K562 (cell line): Measurements from ENCODE around the gene ORC5. TPM values are rescaled to one million over a fixed set of nuclear protein-coding genes. Genes with fewer than 3 reads are reported as not detected.
A peak's percentile ranks its signal among the peaks of the same experiment; 100 is the strongest.

Source experiments
- BRF1 ChIP-seq: IDR thresholded peaks from 3 replicates; pipeline ENCODE4 v1.6.1; 2011; ENCODE audit warnings: borderline replicate concordance, mild to moderate bottlenecking; ENCODE audit not compliant: insufficient read length; ENCODE audit errors: extremely low read depth
- CBFA2T3 ChIP-seq: fragments of 450-650 bp; IDR thresholded peaks from 2 replicates; pipeline ENCODE4 v1.6.1; 2017
- DNMT1 ChIP-seq: fragments of 450-650 bp; IDR thresholded peaks from 2 replicates; pipeline ENCODE4 v1.6.1; 2016; ENCODE audit warnings: antibody characterized with exemption, mild to moderate bottlenecking
- E2F5 ChIP-seq: sonication (generic); formaldehyde crosslinking; IDR thresholded peaks from 2 replicates; pipeline ENCODE4 v1.8.0; 2022; ENCODE audit warnings: mild to moderate bottlenecking, missing genetic modification reagents
- FOSL1 ChIP-seq: fragments of 200-800 bp; sonication (Bioruptor generic); conservative IDR thresholded peaks from 2 replicates; pipeline ENCODE4 v1.6.1; 2016; ENCODE audit warnings: missing genetic modification characterization, missing compliant biosample characterization
- FUS ChIP-seq: fragments of 200-400 bp; formaldehyde crosslinking; optimal IDR thresholded peaks from 2 replicates; pipeline ENCODE3; 2017; ENCODE audit warnings: low read depth, low read length
- GABPB1 ChIP-seq: sonication (generic); formaldehyde crosslinking; IDR thresholded peaks from 2 replicates; pipeline ENCODE4 v1.8.0; 2022; ENCODE audit warnings: mild to moderate bottlenecking, missing genetic modification reagents
- HDAC1 ChIP-seq, 2 experiments: fragments of 450-650 bp; IDR thresholded peaks; 2 replicates each; pipeline ENCODE4 v1.6.1; 2016 to 2017; ENCODE audit warnings: inconsistent platforms in 1 of 2, mild to moderate bottlenecking in 1 of 2, moderate library complexity in 1 of 2
- HMG20A ChIP-seq: fragments of 450-650 bp; formaldehyde crosslinking; conservative IDR thresholded peaks from 2 replicates; pipeline ENCODE4 v1.4.0; 2020; ENCODE audit warnings: mild to moderate bottlenecking, mixed read lengths
- HMG20B ChIP-seq: fragments of 250-450 bp; sonication (Bioruptor Pico); IDR thresholded peaks from 2 replicates; pipeline ENCODE4 v1.5.0; 2021; ENCODE audit warnings: mild to moderate bottlenecking
- LEF1 ChIP-seq: fragments of 450-650 bp; IDR thresholded peaks from 2 replicates; pipeline ENCODE4 v1.6.1; 2016; ENCODE audit warnings: mild to moderate bottlenecking
- MCM5 ChIP-seq: fragments of 450-650 bp; IDR thresholded peaks from 2 replicates; pipeline ENCODE4 v1.6.1; 2016; ENCODE audit warnings: low read depth
- MEIS2 ChIP-seq: fragments of 450-650 bp; IDR thresholded peaks from 2 replicates; pipeline ENCODE4 v1.6.1; 2014; ENCODE audit warnings: mild to moderate bottlenecking; ENCODE audit not compliant: partially characterized antibody
- MNT ChIP-seq, 2 experiments: fragments of 450-650 bp; conservative IDR thresholded peaks; 2 replicates each; pipeline ENCODE4 v1.6.1; 2017; ENCODE audit warnings: mild to moderate bottlenecking in 2 of 2, moderate library complexity in 2 of 2
- MTA2 ChIP-seq: fragments of 450-650 bp; IDR thresholded peaks from 2 replicates; pipeline ENCODE4 v1.6.1; 2016; ENCODE audit warnings: low read depth
- NUFIP1 ChIP-seq: fragments of 450-650 bp; IDR thresholded peaks from 2 replicates; pipeline ENCODE4 v1.6.1; 2018; ENCODE audit not compliant: partially characterized antibody
- PHF8 ChIP-seq: fragments of 200-600 bp; sonication (generic); IDR thresholded peaks from 2 replicates; pipeline ENCODE4 v1.6.1; 2012; ENCODE audit warnings: mixed run types, mild to moderate bottlenecking, inconsistent platforms, low read length, moderate library complexity, borderline replicate concordance
- PHTF2 ChIP-seq: fragments of 250-450 bp; sonication (Bioruptor Pico); IDR thresholded peaks from 2 replicates; pipeline ENCODE4 v1.5.0; 2021; ENCODE audit warnings: mild to moderate bottlenecking
- SIRT6 ChIP-seq: IDR thresholded peaks from one replicate; pipeline ENCODE4 v1.6.1; 2012; ENCODE audit warnings: low read depth, mild to moderate bottlenecking, control low read depth, inconsistent platforms, low read length, moderate library complexity
- TCF3 ChIP-seq: sonication (generic); formaldehyde crosslinking; IDR thresholded peaks from 2 replicates; pipeline ENCODE4 v1.4.0; 2020; ENCODE audit warnings: mild to moderate bottlenecking, missing genetic modification reagents
- THAP7 ChIP-seq: fragments of 250-450 bp; sonication (Bioruptor Pico); IDR thresholded peaks from 2 replicates; pipeline ENCODE4 v1.5.0; 2021
- VEZF1 ChIP-seq: fragments of 200-800 bp; sonication (Bioruptor generic); IDR thresholded peaks from 2 replicates; pipeline ENCODE4 v1.6.1; 2017; ENCODE audit warnings: missing genetic modification characterization, missing compliant biosample characterization
- XRCC5 ChIP-seq: fragments of 200-400 bp; formaldehyde crosslinking; IDR thresholded peaks from 2 replicates; pipeline ENCODE4 v1.6.1; 2017; ENCODE audit warnings: low read depth, mild to moderate bottlenecking, low read length
- ZBTB1 ChIP-seq: sonication (generic); formaldehyde crosslinking; IDR thresholded peaks from 2 replicates; pipeline ENCODE4 v1.8.1; 2023; ENCODE audit warnings: missing genetic modification reagents, low read depth, mild to moderate bottlenecking, borderline replicate concordance
- ZNF134 ChIP-seq: fragments of 250-450 bp; sonication (Bioruptor Pico); conservative IDR thresholded peaks from 2 replicates; pipeline ENCODE4 v1.4.0; 2020
- ZNF347 ChIP-seq: fragments of 450-650 bp; formaldehyde crosslinking; IDR thresholded peaks from 2 replicates; pipeline ENCODE4 v1.4.0; 2020; ENCODE audit warnings: low read depth, mild to moderate bottlenecking, moderate library complexity
- ZNF79 ChIP-seq: fragments of 250-450 bp; sonication (Bioruptor Pico); IDR thresholded peaks from 2 replicates; pipeline ENCODE4 v1.4.0; 2020; ENCODE audit warnings: low read depth, mild to moderate bottlenecking, moderate library complexity
- polyA plus RNA-seq, 8 experiments: library from polyadenylated mRNA; depleted of rRNA in 4 of 8; stranded (reverse) in 5 of 8; unstranded in 3 of 8; fragments of >200 nt; fragmentation: Nextera tagmentation in 2 of 8; fragmentation: Illumina TruSeq in 1 of 8; extraction: Ambion mirVana in 2 of 8; extraction: Trizol in 1 of 8; gene quantifications; 2 replicates each; pipeline versions ENCODE4 v1.2.1 to v1.2.3, GENCODE V29; 2011 to 2014; ENCODE audit warnings: inconsistent platforms in 1 of 8, missing spikeins in 1 of 8
- total RNA-seq, 7 experiments: library from RNA; depleted of rRNA in 6 of 7; stranded (reverse); fragments of >200 nt in 6 of 7; fragmentation: Illumina TruSeq in 2 of 7; extraction: Trizol in 2 of 7; gene quantifications; 2 replicates each; pipeline versions ENCODE4 v1.2.1 to v1.2.3, GENCODE V29; 2011 to 2021; ENCODE audit warnings: low replicate concordance in 1 of 7

ORC5 gene
- total and polyA plus RNA-seq, 9 of the 15 experiments (the other 6 are each of a cell fraction or from before 2014, with no cell fraction given): 29.8 to 136 (median 54.8) TPM

- TF ChIP-seq THAP7 (CRISPR knock-in tag) (0 out of 2 replicates have a peak, but pooled peaks have one; percentile 8), ZNF134 (CRISPR knock-in tag) (no peak), MCM5 (no peak), ZNF347 (CRISPR knock-in tag) (no peak), MNT (conservative IDR thresholded peaks at IDR 0.05) (peak; percentile 54 to 80), GABPB1 (CRISPR knock-in tag) (peak; percentile 87), ZBTB1 (CRISPR knock-in tag) (peak; percentile 83), FUS (no peak), PHF8 (peak; percentile 100), LEF1 (no peak), MTA2 (no peak), VEZF1 (CRISPR knock-in tag) (no peak), SIRT6 (no peak), FOSL1 (tag) (no peak), DNMT1 (no peak), HMG20A (CRISPR knock-in tag) (no peak), BRF1 (no peak), E2F5 (CRISPR knock-in tag) (no peak), XRCC5 (0 out of 2 replicates have a peak, but pooled peaks have one; percentile 37), NUFIP1 (no peak), CBFA2T3 (no peak), TCF3 (CRISPR knock-in tag) (no peak; the same call in 1 of the 2 replicates), MEIS2 (no peak), ZNF79 (CRISPR knock-in tag) (no peak), HMG20B (no peak), HDAC1 (IDR thresholded peaks at IDR 0.05) (peak in 1 of 2 experiments; percentile 85; a peak in 2 of 4 replicates), PHTF2 (CRISPR knock-in tag) (no peak)
Measured at GRCh38 chr7:104207731-104208420, at the start of gene ORC5 (continued).
